Pulmonary artery endothelial cell (primary cell): ENCODE measurements around the gene FLVCR2. TPM values are rescaled to one million over a fixed set of nuclear protein-coding genes. Genes with fewer than 3 reads are reported as not detected.

Experiments
- DNase-seq: peaks from one replicate; pipeline ENCODE4 v3.0.0-alpha.2; 2011; ENCODE audit warnings: low read depth, low spot score
- total RNA-seq: library from RNA; depleted of rRNA; stranded (reverse); fragments of >200 nt; gene quantifications from 2 replicates; pipeline ENCODE4 v1.2.3, GENCODE V29; 2014

FLVCR2 gene
- total RNA-seq, 1 donor from 2014 or later: 0.40 TPM

DNA sequence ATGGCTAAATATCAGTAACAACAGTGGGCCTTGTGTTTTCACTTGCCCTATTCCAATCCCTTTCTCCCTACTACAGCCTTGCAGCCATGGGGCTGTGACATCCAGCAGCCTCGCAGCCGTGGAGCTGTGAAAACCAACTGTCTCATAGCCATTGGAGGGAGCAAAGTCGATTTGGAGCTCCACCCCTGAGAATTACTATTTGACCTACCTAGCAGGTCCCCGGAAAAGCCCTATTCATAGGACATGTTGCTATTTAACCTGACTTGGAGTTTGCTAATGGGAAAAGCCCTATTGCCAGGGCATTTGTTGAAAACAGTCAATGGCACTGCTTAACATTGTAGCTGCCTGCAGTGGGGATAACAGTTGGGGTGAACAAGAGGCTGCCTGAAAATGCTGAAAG lies 49.0 kb downstream of the FLVCR2 start:
- no peak for DNase-seq

DNA sequence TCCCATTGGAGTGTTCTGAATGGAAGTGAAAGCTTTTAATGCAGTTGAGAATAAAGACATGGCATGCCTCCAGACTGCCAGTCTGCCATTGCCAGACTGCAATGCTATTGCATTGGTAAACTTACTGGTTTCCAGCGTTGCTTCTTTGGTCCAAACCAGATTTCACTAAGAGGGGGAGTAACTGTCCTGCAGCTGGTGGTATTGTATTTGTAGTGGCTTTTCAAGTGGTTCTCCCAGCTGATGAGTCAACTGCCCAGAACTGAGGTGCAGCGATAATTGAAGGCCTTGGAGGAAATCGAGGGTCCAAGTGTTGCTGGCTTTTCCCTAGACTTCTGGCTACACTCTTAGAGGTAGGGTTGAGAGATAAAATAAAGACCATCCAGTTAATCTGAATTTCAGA lies 50.4 kb downstream of the FLVCR2 start:
- no peak for DNase-seq

DNA sequence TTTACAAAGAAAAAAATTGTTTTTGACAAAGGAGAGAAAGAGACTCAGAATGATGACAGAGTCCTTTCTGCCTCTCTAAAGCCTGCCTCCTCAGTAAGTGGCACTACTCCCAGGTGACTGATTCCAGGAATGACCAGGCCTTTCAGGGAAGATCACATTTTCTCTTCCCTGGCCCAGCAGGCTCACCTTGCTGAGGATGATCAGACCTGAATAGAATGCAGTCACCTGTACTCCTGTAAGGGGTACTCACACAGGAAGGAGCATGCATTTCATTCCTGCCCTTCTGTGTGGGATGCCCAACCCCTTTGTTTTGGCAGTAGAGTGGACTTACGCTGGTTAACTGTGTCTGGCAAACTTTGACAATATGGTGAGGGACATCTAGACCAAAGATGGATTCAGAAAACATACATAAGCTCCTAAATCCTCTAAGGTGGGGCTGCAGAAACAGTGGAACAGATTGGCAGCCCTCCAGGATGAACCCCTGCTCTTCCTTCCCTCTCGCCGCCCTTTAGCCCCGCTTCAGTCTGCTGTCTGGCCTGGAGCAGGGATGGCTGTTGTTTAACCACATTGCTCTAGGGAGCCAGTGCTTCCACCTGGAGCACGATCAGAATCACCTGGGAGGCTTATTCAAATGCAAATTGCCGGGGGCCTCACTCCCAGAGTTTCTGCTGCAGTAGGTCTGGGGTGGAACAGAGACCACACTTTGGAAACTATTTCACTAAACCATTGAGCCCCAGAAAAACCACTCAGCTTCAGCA lies 52.5 kb downstream of the FLVCR2 start:
- DNase-seq: no peak

DNA sequence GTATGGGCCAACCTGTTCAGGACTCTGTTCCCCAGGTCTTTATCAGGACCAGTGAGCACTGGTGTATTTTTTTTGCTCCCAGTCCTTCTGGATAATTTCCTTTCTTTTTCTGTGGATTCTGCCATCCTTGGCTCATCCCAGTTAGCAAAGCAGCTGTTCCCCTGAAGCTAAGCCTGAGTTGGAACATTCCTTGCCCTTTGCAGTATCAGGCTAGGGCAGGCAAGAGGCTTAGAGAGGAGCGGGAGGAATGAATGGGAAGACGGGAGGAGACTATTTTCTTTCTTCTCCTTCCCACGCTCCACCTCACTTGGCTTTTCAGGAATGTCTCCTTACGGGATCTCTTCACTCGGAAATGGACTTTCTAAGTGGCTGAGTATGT lies 53.0 kb downstream of the FLVCR2 start:
- DNase-seq: no peak

DNA sequence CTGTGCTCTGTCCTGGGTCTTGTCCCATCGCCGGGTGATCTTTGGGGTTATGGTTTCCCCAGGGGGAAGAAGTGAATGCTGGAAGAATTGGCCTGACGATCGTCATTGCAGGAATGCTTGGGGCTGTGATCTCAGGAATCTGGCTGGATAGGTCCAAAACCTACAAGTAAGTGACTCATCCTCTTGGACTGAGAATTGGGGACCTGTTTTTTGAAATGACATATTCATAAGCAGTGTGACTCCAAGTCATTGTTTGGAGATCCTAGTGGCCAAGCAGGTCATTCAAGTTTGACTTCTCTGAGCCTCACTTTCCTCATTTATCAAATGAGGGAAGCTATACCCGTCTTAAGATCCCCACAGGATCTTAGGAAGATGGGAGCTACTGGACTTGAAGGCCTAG lies 56.4 kb downstream of the FLVCR2 start:
- DNase-seq: no peak

DNA sequence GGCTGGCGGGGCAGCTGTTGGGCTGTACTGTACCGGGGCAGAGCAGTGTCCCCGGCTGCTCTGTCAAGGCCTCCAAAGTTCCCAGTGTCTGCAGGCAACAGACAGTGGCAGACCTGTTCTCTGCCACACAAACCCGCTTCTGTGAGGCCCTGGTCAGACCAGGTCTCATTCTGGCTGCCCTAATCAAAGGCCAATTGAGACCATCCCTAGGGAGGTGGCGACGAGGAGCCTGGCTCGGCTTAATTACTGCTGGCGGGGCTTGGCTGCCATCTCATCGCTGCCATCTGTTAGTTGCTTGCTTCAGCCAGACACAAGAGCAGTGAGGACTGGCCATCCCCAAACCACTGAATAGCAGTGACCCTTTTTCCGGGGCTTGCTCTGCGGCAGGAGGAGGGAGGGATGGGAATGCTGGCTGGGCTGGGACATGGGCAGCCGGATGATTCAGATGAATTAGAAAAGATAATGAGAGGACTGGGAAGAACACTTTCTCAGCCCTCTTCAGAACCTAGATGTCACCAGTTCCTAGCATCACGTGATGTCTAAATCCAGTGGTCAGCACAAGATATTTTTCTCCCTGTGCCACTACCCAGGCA lies 57.8 kb downstream of the FLVCR2 start:
- DNase-seq: no peak

DNA sequence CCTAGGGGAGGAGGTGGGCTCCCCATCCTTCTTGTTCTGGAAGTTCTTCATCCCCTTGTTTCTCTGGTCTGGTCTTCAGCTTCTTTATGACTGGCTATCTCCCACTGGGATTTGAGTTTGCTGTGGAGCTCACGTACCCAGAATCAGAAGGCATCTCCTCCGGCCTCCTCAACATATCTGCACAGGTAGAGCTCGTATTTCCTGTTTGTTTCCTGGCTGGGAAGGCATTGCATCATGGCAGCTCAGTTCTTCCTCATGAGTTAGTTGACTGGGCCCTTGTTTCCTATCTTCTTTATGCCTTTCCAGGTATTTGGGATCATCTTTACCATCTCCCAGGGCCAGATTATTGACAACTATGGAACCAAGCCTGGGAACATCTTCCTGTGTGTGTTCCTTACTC lies 62.5 kb downstream of the FLVCR2 start:
- no peak for DNase-seq

DNA sequence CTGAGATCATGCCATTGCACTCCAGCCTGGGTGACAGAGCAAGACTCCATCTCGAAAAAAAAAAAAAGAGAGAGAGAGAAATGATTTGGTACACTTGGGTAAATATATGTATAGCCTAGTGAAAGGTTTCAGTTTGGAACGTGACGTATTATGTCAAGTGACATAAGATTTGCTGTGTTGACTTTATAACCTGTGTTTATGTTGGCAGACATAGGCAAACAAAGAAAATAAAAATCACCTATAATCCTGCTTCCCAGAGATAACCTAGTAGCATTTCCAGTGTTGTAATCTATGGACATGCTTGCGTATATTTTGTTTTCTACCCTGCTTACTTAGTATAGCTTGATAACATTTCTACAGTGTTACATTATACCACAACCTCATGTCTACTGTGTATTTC lies 65.6 kb downstream of the FLVCR2 start:
- no peak for DNase-seq

DNA sequence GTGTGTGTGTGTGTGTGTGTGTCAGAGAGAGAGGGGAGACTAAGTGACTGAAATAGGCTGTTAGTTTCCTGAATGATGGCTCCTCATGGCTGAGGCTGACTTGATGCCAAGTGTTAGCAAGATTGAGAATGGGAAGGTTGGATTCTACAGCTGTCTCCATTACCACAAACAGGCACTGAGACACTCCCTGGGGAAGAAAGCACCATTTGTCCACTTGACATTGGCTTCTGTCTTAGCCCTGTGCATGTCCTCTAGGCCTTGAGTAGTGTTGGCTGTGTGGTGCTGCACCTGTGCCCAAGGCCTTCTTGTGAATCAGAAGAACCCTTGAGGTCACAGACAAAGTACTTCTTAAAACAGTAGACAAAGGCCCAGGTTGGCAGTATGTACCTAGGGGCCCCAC lies 66.6 kb downstream of the FLVCR2 start:
- DNase-seq: no peak

DNA sequence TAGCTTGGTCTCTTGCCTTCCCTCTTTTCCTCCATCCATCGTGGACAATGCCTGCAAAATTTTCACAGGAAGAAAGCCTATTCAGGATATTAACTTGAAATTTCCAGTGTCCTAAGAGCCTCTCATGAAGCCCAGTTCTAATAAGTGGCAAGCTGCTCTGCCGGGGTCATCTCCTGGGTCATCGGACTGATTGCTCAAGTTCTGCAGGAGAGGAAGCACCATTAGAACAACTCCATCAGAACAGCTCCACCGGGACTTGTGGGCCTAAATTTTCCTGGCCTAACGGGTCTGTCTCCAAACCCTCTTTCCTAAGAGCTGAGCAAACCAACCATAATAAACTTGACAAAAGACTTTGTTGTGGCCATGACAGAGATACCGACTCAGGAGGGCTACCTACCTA lies 68.3 kb downstream of the FLVCR2 start:
- DNase-seq: no peak

DNA sequence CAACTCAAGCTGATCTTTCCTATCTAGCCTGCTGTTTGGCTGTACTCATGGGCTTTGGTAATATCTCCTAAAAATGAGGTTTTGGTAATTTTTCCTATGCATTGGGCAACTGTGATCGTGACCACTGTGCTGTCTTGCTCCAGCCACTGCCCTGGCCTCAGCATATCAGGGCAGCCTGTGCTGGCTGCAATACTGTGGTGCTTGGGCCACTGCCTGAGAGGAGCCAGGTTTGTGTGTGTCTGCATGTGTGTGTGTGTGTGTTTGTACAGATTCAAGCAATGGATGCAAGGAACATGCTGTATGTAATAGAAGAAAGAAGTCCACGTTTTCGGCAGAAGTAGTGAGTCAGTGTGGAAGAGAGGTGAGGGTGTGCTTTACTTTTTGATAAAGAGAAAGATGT lies 69.2 kb downstream of the FLVCR2 start:
- DNase-seq: no peak

DNA sequence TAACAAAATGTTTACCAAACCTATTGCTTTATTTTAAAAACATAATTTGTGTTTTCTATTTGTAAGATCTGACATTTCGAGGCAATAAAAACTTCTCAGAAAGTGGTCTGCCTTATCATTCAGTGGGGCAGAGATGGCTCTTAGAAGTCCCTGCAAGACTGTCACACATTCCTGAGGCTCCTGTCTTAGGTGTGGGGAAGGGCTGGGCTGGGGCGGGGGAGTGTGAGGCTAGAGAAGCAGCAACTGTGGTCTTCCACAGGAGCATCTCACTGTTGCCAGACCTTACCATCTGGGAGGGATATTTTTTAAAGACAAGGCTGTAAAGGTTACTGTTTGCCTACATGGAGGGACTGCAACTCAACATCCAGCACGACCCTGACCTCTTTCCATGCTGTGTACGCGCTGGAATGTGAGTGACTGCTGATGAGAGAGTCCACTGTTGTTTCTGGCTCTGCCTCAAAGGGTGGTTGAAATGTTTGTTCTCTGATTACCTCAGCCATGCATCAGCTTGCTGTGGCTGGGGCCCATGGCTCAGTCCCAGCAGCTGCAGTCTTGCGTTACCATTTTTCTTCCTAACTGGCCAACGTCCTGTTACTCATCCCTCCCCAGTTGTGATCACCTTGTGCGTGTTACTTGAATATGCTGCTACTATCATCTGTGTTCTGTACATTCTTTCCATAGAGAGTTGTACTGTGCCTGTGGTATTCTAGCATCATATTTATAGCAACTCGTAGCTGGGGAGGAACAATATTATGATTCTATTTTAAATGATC lies 69.8 kb downstream of the FLVCR2 start:
- peak; percentile 74 for DNase-seq

DNA sequence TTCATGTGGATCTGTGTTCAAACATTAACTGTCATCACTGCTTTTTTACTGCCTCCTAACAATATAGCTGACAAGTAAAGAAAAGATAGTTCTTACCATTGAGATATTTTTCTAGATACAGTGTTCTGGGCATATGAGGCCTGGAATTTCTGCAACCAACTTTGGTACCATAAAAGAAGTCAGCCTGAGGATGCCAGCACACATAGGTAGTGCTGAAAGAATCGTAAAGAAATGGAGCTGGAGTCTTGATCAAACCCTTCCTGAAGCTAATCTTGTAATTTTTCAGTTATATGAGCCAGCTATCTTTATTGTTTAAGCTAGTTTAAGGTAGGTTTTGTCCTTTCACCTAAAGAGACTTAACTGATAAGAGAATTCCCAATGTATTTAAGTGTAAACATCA lies 70.9 kb downstream of the FLVCR2 start:
- DNase-seq: no peak

DNA sequence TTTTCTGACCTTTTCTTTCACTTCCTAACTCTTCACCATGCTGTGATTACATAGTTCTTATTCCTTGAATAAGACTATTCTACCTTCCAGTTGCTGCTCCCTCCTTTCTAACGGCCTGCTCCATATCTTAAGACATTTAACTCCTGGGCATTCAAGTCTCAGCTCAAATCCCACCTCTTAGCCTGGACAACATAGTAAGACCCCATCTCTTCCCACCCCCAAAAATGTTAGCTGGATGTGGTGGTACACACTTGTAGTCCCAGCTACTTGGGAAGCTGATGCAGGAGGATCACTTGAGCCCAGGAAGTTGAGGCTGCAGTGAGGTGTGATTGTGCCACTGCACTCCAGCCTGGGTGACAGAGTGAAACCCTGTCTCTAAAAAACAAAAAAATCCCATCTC lies 71.4 kb downstream of the FLVCR2 start:
- no peak for DNase-seq

DNA sequence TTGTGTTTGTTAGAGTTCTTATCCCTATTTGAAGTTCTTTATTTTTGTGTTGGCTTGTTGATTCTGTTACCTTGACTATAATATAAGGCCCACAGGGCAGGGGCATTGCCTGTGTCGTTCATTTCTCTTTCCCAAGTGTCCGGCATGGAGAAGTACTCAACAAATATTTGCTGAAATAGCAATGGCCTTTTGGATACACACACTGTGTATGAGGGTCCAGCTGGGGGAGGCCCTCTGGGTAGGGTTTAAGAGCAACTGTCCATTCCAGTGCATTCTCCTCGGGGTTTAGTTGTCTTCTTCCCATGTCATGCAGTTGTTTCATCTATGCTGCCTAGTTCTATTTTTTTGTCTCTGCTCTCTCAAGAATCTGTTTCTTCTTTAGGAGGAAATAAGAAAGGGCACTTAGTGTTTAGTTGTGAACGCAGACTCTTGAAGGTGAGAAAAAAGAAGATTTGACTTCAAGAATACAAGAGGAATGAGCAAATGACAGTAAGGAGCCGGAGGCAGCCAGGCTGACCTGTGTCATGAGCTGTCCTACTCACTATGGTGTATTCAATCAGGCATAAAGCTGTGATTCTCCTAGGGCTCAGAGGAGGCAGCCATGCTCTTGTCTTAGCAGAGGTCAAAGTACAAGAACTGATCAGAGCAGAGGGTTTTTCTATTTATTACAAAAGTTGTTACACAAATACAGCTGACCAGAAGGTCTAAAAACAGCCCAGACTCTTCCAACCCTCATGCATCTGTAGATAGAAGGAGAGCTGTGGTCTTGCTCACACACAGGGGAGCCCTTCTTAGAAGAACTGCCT lies 72.0 kb downstream of the FLVCR2 start:
- no peak for DNase-seq

DNA sequence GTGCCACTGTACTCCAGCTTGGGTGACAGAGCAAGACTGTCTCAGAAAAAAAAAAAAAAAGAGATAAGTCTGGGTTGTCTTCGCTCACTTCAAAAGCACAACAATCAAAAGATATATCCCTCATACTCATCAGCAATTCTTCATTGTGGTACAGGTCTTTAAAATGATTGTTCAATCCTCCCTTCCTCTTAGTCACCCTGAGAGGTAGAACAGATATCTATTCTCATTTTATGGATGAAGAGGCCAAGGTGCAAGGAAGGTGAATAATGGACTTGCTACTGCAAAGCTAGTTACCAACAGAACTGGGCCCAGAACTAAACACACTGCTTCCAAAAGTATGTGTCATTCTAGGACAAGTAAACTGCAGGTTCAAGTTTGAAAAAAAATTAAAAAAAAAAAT lies 75.1 kb downstream of the FLVCR2 start:
- DNase-seq: no peak

DNA sequence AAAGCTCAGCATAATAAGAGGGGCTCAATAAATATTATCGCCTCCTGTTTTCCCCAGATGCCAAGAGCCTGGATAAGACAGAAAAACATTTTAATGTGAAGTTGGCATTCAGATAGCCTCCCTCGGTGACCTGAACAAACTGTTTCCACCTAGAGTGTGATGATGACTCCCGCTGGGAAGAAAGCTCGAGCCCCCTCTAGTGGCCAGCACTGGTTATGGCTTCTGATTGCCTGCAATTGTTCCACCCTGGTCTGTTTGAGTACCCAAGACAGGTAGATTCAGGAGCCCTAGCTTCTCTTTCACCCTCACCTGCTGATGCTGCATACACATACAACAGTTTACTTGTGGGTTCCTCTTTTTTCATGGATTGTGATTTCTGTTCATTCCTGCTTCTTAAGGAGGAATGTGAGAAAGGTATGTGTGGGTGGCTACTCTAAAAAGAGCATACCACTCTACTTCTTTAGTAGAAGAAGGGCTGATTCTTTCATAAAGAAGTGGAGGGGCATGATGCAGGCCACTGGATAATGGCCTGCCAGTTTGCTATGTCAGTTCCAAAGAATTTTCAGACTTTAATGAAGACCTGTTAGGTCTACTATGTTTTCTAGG lies 75.8 kb downstream of the FLVCR2 start:
- no peak for DNase-seq

DNA sequence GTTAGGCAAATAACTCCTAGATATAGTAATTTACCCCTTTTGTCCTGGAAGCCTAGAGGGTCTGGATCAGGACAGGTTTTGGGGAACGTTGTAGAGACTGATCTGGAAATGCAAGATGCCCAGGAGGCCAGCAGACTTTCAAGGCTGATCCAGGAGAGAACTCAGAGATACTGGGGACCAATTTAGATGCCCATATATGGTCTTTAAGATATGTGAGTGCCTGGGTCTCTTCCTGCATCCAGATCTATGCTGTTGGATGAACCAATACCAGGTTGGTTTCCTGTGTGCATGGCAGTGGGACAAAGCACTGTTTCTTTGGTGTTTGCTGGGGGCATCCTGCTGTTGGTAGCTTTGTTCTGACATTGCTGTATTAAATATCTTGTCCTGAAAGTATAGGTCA lies 76.8 kb downstream of the FLVCR2 start:
- DNase-seq: no peak

DNA sequence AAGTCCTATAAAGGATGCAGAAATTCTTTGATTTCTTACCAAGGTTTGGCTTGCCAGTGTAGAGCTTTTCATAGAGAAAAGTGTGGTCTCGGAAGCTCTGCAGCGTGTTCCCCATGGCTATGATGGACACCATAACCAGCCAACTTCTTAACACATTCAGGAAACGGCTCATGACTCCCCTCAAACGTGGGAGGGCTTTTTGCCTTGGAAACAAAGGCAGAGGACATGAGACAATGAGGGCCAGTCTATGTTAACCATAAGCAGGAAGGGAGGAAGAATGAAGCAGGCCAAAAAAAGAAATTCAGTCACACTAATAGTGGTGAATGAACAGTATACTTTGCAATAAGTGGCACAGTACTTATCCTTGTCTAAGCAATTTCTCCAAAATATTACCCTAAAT lies 78.9 kb downstream of the FLVCR2 start:
- no peak for DNase-seq

DNA sequence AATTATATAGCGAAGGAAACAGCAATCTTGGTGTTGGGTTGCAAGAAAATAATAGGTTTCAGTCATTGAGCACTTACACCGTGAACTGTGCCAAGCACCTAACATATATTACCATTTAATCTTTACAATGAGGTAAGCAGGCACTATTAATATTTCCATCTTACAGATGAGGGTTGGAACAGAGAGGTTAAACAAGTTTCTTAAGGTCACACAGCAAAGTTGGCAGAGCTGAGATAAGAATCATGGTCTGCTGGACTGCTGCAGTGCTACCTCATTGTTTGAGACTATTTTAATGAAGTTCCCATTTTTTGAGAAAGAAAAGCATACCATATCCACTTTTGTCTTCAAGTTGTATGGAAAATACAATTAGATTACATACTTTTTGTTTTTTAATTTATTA lies 80.5 kb downstream of the FLVCR2 start:
- no peak for DNase-seq

DNA sequence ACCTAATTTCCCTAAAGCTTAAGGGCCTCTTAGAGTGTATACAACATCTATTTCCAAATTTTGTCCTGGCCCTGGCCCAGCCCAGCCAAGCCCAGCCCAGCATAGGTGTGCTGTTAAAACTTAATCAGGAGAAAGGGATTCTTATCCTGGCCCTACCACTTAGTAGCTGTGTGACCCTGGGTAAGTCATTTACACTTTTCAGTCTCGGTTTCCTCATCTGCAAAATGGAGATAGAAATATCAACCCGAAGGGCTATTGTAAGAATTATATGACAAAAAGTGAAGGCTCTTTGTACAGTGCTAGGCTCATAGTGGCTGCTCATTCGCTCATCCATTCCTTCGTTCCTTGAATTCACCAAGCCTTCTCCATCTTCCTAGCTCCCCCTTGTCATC lies 81.8 kb downstream of the FLVCR2 start:
- no peak for DNase-seq
